RWPE2 (cell line): ENCODE results near the gene TOR2A.

Experiments used
- ATAC-seq: fragments of 200-7000 bp; cut with Tn5 transposase; 3 replicates; pipeline ENCODE4 v1.9.1; 2021; ENCODE audit warnings: low read depth
- DNase-seq: peaks from one replicate; pipeline ENCODE4 v3.0.0-alpha.2; 2020; ENCODE audit warnings: low spot score
- H3K27ac ChIP-seq: fragments of 450-650 bp; 2 replicates; pipeline ENCODE4 v1.5.1; 2017; ENCODE audit warnings: mild to moderate bottlenecking; ENCODE audit not compliant: poor library complexity, severe bottlenecking
- H3K27me3 ChIP-seq: fragments of 250-450 bp; sonication (Bioruptor Pico); 2 replicates; pipeline ENCODE4 v1.5.1; 2021; ENCODE audit warnings: mild to moderate bottlenecking, moderate library complexity; ENCODE audit not compliant: insufficient read depth, poor library complexity, severe bottlenecking
- H3K36me3 ChIP-seq: fragments of 250-450 bp; sonication (Bioruptor Pico); 2 replicates; pipeline ENCODE4 v1.5.1; 2020; ENCODE audit warnings: low read depth, mild to moderate bottlenecking, moderate library complexity
- H3K4me1 ChIP-seq: fragments of 250-450 bp; sonication (Bioruptor Pico); 2 replicates; pipeline ENCODE4 v1.5.1; 2021; ENCODE audit warnings: mild to moderate bottlenecking, moderate library complexity; ENCODE audit not compliant: insufficient read depth, poor library complexity, severe bottlenecking
- H3K4me3 ChIP-seq: fragments of 250-450 bp; sonication (Bioruptor Pico); 2 replicates; pipeline ENCODE4 v1.5.1; 2021; ENCODE audit warnings: mild to moderate bottlenecking, moderate library complexity; ENCODE audit not compliant: severe bottlenecking
- H3K9me3 ChIP-seq: fragments of 250-450 bp; sonication (Bioruptor Pico); 2 replicates; pipeline ENCODE4 v1.5.1; 2021; ENCODE audit warnings: mild to moderate bottlenecking, moderate library complexity; ENCODE audit not compliant: severe bottlenecking
- CTCF ChIP-seq: fragments of 450-650 bp; IDR thresholded peaks from one replicate; pipeline ENCODE4 v1.5.1; 2017; ENCODE audit warnings: mild to moderate bottlenecking, moderate library complexity; ENCODE audit not compliant: poor library complexity, severe bottlenecking

Gene TOR2A

DNA sequence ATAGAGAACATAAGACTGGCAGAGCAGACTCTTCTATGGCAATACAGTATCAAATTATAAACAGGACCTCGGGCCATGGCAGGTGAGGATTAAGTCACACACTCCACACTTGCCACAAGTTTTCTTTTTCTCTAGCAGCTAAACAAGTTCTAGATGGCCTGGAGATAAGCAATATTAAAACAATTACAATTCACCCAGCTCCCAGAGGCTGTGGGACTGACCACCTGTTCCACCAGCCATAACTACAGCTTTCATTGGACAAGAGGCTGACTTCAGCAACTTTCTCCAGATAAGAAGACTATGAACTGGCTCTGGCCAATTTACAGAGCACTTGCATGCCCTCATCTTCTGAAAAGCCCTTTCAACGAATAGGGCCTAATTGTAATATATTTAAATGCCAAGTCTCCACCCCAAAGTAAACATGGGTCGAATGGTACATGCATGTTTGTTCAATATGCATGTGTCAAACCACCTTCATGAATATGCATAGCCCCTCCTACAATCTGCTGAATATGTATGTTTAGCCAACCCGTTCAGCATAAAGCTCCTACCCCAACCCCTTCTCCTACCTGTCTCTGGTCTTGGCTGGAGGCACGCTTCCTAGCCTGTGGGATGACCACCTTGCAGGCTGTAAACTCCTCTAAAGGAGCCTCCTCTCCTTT, 34.4 kb downstream of the TOR2A start:
- no peaks in the 10 kb centered on the region for H3K9me3 ChIP-seq
- no peaks in the 10 kb centered on the region for H3K4me1 ChIP-seq
- ATAC-seq (no peak), DNase-seq (no peak)
- no peaks in the 10 kb centered on the region for H3K27me3 ChIP-seq
- no peaks in the 10 kb centered on the region for H3K36me3 ChIP-seq
- no peak for TF ChIP-seq CTCF
- H3K4me3 ChIP-seq, result no peak overlapping the region
- H3K27ac ChIP-seq, result no peak overlapping the region

DNA sequence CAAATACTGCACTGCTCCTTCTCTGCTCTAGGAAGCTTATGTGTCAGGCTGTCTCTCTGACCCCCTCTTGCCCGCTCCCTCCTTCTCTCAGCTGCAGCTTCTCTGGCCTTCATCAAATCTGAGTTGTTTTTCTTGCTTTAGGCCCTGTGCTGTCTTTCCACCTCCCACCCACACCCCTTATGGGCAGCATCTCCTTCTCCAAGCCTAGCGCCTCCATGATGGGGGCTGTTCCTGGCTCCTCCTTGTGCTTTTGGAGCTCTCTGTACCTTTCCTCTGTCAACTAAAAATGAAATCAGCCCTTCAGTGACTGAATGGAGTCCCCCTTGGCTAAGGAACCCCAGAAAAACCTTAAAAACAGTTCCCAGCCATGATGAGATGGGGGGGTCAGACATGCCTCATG, 35.0 kb downstream of the TOR2A start:
- Histone ChIP-seq H3K27ac (no peak overlapping the region), H3K27me3 (no peaks in the 10 kb centered on the region), H3K4me3 (no peak overlapping the region), H3K36me3 (no peaks in the 10 kb centered on the region), H3K9me3 (no peaks in the 10 kb centered on the region), H3K4me1 (no peaks in the 10 kb centered on the region)
- DNase-seq (no peak), ATAC-seq (no peak)
- TF ChIP-seq CTCF, result no peak

GRCh38 chr9:127698985-127699670, 36.0 kb downstream of the TOR2A start:
- Histone ChIP-seq H3K4me1 (no peaks in the 10 kb centered on the region), H3K4me3 (peak overlapping the region; percentile 7), H3K27ac (no peak overlapping the region), H3K27me3 (no peaks in the 10 kb centered on the region), H3K36me3 (no peaks in the 10 kb centered on the region), H3K9me3 (no peaks in the 10 kb centered on the region)
- ATAC-seq (peak; percentile 95), DNase-seq (peak; percentile 90)
- TF ChIP-seq CTCF, result no peak

DNA sequence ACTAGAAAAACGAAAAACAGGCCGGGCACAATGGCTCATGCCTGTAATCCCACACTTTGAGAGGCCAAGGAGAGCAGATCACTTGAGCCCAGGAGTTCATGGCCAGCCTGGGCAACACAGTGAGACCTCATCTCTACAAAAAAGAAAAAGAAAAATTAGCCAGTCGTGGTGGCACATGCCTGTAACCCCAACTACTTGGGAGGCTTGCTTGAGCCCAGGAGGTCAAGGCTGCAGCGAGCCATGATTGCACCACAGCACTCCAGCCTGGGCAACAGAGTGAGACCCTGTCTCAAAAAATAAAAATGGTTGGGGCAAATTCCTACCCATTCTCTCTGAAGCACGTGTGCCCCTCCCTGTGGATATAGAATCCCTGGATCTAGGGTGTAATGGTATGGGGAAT, 36.7 kb downstream of the TOR2A start:
- Histone ChIP-seq H3K27ac (no peak overlapping the region), H3K9me3 (no peaks in the 10 kb centered on the region), H3K36me3 (no peaks in the 10 kb centered on the region), H3K27me3 (no peaks in the 10 kb centered on the region), H3K4me1 (no peaks in the 10 kb centered on the region), H3K4me3 (no peak overlapping the region)
- no peak for TF ChIP-seq CTCF
- DNase-seq, result no peak
- ATAC-seq, result no peak

GRCh38 chr9:127697575-127697974, 37.5 kb downstream of the TOR2A start:
- no peak for ATAC-seq
- H3K36me3 ChIP-seq, result no peaks in the 10 kb centered on the region
- TF ChIP-seq CTCF, result no peak
- no peaks in the 10 kb centered on the region for H3K9me3 ChIP-seq
- H3K27ac ChIP-seq, result no peak overlapping the region
- no peaks in the 10 kb centered on the region for H3K4me1 ChIP-seq
- no peak for DNase-seq
- no peaks in the 10 kb centered on the region for H3K27me3 ChIP-seq
- H3K4me3 ChIP-seq, result no peak overlapping the region
